H1 (cell line): Measurements from ENCODE around the gene IFT27. TPM values are rescaled to one million over a fixed set of nuclear protein-coding genes. Genes with fewer than 3 reads are reported as not detected.

ENCODE experiments used
- CTBP2 ChIP-seq: IDR thresholded peaks from 2 replicates; pipeline ENCODE4 v1.7.0; 2011; ENCODE audit warnings: borderline replicate concordance, mild to moderate bottlenecking, moderate library complexity, mixed read lengths, low read length; ENCODE audit not compliant: insufficient read depth, insufficient read length
- MAFK ChIP-seq: IDR thresholded peaks from 2 replicates; pipeline ENCODE4 v1.6.1; 2012; ENCODE audit warnings: low read depth, mild to moderate bottlenecking, improper control_type of control experiment, low read length
- TEAD4 ChIP-seq: IDR thresholded peaks from 2 replicates; pipeline ENCODE4 v1.6.1; 2012; ENCODE audit warnings: low read depth, low read length, inconsistent platforms, mixed read lengths
- YY1 ChIP-seq: IDR thresholded peaks from 2 replicates; pipeline ENCODE4 v1.6.1; 2011; ENCODE audit warnings: low read depth, mild to moderate bottlenecking, low read length
- polyA plus RNA-seq, 7 experiments: library from polyadenylated mRNA; depleted of rRNA in 3 of 7; stranded (reverse) in 5 of 7; unstranded in 2 of 7; fragments of >200 nt in 5 of 7; fragments of 200-250 nt in 2 of 7; gene quantifications; 1 replicate in 5 of 7; 2 replicates in 1 of 7; 4 replicates in 1 of 7; pipeline versions ENCODE4 v1.2.1 to v1.2.3, GENCODE V29; 2011 to 2013; ENCODE audit warnings: missing spikeins in 2 of 7, mixed read lengths in 2 of 7
- total RNA-seq: library from RNA; stranded (reverse); fragmentation: NEBNext Ultra II Directional; extraction: Animal tissue kit (Norgen Biotek cat#: 25700); gene quantifications from 2 replicates; pipeline ENCODE4 v1.2.1, GENCODE V29; 2021

The IFT27 gene
- total and polyA plus RNA-seq, 2 of the 8 experiments (the other 6 are each of a cell fraction or from before 2014, with no cell fraction given): 36.4 to 46.2 TPM

DNA sequence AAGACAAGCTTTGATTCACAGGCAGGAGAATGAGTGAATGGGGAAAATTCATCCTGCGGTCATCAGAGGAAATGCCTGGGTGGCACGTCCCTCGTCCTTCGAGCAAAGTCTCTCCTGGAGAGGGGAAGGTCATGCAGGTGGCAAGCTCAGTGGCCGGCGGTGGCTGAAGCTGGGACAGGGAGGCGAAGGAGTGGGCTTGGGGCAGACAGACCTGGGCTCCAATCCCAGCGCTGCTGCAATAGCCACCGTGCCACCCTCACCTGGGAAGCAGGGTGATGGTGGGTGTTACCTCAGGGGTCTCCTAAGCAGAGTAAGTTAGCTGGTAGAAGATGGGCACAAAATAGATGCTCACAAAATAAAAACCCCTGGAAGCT is 49.9 kb downstream of the IFT27 start (continued):
- no peak for TF ChIP-seq TEAD4
- no peak for TF ChIP-seq CTBP2
- TF ChIP-seq MAFK: no peak
- no peak for TF ChIP-seq YY1
